ENCODE results near the gene TTYH3. TPM values are rescaled to one million over a fixed set of nuclear protein-coding genes. Genes with fewer than 3 reads are reported as not detected.

The TTYH3 gene
- total RNA-seq, 1 experiment from 2014 or later, result 122 TPM

DNA sequence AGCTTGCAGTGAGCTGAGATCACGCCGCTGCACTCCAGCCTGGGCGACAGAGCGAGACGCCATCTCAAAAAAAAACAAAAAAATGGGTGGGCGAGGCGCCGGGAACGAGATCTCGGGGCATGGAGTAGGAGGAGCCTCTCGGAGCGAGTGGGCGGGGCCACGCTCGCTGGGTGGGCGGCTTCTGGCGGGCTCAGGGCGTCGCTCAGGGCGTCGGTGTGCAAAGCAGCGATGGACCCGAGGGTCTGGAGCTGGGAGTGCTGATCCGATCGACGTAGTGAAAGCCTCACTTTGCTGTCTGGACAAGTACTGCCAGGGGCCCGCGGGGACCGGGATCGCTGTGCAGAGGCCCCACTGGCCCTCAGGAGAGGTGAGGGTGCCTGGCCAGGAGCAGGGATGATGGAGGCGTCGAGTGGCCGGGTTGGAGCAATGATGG lies 33.6 kb downstream of the TTYH3 start:
- Histone ChIP-seq H3T11ph (ENCODE audit: low read length) (no peak overlapping the region), H3K23me2 (ENCODE audit: insufficient read length, low read depth, low read length, poor library complexity, severe bottlenecking) (no peaks in the 10 kb centered on the region), H4K91ac (ENCODE audit: insufficient read length, low read depth, low read length) (no peak overlapping the region), H2AK5ac (ENCODE audit: insufficient read length, low read length) (no peak overlapping the region), H3K14ac (ENCODE audit: insufficient read depth, low read length) (no peak overlapping the region), H2BK120ac (ENCODE audit: low read depth, low read length, poor library complexity, severe bottlenecking) (no peak overlapping the region), H3K79me2 (ENCODE audit: insufficient read depth, low read length) (no peaks in the 10 kb centered on the region), H3K27ac (ENCODE audit: insufficient read length, low read depth, low read length) (no peak overlapping the region), H3K27me3 (ENCODE audit: insufficient read depth, low read length) (no peaks in the 10 kb centered on the region; the same call in 1 of the 2 replicates), H2BK15ac (ENCODE audit: low read depth, low read length) (no peak overlapping the region), H3K56ac (ENCODE audit: insufficient read length, low read depth, low read length) (no peak overlapping the region), H4K5ac (ENCODE audit: insufficient read length, low read depth, low read length) (no peak overlapping the region), H3K4me2 (ENCODE audit: insufficient read depth, insufficient read length, low read length) (no peak overlapping the region), H2AFZ (ENCODE audit: low read length) (no peak overlapping the region), H2BK12ac (ENCODE audit: insufficient read length, low read depth, low read length) (no peak overlapping the region), H2BK5ac (ENCODE audit: insufficient read length, low read length) (no peak overlapping the region), H3K23ac (ENCODE audit: insufficient read length, low read depth, low read length) (no peak overlapping the region), H3K18ac (ENCODE audit: insufficient read length, low read depth, low read length) (no peak overlapping the region), H3K9ac (ENCODE audit: extremely low read depth, insufficient read length, low read length) (no peak overlapping the region), H3K4ac (ENCODE audit: low read depth, low read length) (no peak overlapping the region), H3K79me1 (ENCODE audit: insufficient read depth, low read depth, low read length, poor library complexity, severe bottlenecking) (no peaks in the 10 kb centered on the region), H2BK20ac (ENCODE audit: low read depth, low read length, poor library complexity, severe bottlenecking) (no peak overlapping the region), H3K9me3 (ENCODE audit: control insufficient read depth, low read depth, low read length) (no peaks in the 10 kb centered on the region), H4K8ac (replicated peaks; ENCODE audit: insufficient read length, low read depth, low read length) (no peak overlapping the region), H4K20me1 (ENCODE audit: control insufficient read depth, insufficient read depth, insufficient read length) (no peaks in the 10 kb centered on the region), H3K4me1 (ENCODE audit: insufficient read depth, low read length) (no peaks in the 10 kb centered on the region; the same call in 1 of the 2 replicates)
- Mint-ChIP-seq H3K36me3 (ENCODE audit: insufficient read depth in 1 of 3, low read depth in 3 of 3) (peaks cover 2 to 12% (median 7%) of the 10 kb centered on the region in 3 experiments; a peak in 6 of 7 replicates), H3K27ac (no peak overlapping the region; a peak in 1 of 7 replicates), H3K27me3 (ENCODE audit: low read depth) (peaks cover 37% of the 10 kb centered on the region), H3K4me1 (peaks cover 5 to 14% of the 10 kb centered on the region in 2 experiments; a peak in 2 of 4 replicates), H3K4me3 (no peak overlapping the region), H3K9me3 (peaks cover 2 to 5% of the 10 kb centered on the region in 2 experiments; a peak in 3 of 5 replicates)
- no peak for DNase-seq
- TF ChIP-seq, protein P1, sequence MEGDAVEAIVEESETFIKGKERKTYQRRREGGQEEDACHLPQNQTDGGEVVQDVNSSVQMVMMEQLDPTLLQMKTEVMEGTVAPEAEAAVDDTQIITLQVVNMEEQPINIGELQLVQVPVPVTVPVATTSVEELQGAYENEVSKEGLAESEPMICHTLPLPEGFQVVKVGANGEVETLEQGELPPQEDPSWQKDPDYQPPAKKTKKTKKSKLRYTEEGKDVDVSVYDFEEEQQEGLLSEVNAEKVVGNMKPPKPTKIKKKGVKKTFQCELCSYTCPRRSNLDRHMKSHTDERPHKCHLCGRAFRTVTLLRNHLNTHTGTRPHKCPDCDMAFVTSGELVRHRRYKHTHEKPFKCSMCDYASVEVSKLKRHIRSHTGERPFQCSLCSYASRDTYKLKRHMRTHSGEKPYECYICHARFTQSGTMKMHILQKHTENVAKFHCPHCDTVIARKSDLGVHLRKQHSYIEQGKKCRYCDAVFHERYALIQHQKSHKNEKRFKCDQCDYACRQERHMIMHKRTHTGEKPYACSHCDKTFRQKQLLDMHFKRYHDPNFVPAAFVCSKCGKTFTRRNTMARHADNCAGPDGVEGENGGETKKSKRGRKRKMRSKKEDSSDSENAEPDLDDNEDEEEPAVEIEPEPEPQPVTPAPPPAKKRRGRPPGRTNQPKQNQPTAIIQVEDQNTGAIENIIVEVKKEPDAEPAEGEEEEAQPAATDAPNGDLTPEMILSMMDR (conservative IDR thresholded peaks at IDR 0.05), result no peak
- WGBS (ENCODE audit: extremely low coverage, insufficient read length, low lambda C conversion rate), result no CpG with 5 or more reads among the region's 33 CpGs
